GM19035 (cell line): Measurements from ENCODE around the gene NDUFS7.
"Not testable (repeated sequence)": the region's sequence is repeated elsewhere in the genome, so short reads cannot be mapped to it uniquely, and the experiment has no call there.

Experiments
- ATAC-seq: cut with Tn5 transposase; IDR thresholded peaks from one replicate; pipeline ENCODE4 v1.9.1; 2021; ENCODE audit not compliant: unreplicated experiment

Gene NDUFS7

DNA sequence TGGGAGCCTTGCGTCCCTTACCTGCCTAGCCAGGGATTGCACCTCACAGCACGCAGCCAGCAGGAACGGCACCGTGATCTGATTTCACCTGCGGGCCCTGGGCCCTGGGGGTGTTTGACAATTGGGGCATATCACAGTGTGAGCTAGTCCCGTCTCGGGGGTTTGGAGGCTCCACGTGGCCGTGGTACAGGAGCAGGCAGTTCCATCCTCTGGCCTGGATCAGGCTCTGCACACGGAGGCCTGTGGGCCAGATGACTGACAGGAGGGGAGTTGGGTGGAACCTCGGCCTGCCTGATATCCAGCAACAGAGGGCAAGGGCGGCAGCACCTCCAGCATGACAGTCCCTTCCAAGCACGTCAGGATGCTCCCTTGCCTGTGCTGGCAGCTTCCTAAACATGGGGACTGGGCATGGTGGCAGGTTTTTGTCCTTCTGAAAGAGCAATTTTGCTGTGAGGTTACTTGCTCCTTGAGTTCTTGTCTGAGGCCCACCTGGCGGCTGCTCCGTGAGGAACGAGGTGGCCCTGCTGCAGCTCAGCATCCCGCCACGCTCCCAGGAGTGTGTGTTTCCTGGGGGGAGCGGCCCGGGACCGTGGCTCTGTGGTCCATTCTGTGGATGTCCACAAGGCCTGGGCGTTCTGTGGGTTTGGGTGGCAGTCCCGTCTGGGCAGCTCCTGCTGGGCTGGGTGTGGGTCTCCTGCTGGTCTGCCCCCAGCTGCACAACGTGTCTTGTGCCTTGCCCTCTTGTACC is 48.2 kb downstream of the NDUFS7 start:
- no peak for ATAC-seq

DNA sequence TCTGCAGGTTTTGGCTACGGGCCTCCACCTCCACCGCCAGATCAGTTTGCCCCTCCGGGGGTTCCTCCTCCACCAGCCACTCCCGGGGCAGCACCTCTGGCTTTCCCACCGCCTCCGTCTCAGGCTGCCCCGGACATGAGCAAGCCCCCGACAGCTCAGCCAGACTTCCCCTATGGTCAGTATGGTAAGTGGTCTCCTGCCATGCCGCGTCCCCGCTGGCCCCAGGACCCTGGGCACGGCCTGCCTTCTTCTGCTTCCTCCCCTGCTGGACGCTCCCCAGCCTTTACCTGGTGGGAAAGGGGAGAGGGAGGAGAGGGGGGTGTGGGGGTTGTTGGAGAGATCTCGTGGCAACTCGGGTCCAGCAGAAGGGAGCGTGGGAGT is 48.8 kb downstream of the NDUFS7 start:
- ATAC-seq = no peak

DNA sequence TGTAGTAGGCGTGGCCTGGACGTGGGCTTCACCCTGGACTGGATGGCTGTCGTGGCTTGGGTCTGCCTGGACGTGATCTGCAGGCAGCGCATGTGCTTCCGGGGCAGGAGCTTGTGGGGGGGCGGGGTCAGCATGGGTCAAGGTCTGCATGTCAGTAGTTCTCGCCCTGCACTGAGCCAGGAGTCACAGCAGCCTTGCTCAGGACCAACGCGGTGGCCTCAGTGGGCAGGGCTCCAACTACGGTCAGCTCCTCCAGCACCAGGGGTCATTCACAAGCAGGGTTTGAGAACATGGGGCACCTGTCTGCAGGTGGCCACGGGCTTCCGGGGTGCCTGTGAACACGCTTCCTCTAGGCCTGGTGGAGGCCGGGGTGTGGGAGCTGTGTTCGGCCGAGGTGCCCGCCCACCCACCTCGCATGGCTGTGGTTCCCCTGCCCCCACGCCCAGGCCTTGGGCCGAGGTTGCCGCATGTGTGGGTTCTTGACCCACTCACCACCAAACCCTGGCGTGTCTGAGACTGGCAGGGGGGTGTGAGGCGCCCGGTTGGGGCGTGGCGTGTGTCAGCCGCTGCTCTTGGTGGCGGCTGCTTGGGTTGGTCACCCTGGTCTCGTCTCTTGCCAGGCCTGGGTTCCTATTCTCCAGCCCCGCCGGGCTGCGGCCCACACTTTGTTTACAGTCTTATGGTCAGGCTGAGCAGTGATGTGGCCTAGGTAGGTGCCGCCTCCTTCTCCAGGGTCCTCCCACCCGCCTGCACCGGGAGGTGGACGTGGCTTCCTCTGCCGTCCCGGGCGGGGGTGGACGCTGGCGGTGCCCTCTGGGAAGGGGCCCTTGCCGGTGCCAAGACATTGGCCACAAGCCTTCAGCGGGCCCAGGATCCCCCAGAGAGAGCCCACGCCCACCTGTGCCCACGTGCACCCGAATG is 49.7 kb downstream of the NDUFS7 start:
- no peak for ATAC-seq

DNA sequence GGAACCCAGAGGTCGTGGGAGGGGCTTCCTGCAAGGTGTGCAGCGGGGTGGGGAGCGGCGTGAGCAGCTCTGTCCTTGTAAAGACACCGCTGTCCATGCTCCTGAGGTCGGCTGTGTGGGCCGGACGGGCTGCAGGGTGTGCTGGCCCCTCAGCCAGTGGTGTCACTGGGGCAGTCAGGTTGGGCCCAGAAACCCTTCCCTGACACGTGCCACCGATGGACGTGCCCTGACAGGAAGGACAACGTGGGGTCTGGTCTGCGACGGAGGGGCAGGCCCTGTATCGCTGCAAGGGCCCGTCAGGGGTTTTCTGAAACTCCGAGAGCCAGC is 50.3 kb downstream of the NDUFS7 start:
- ATAC-seq = no peak

DNA sequence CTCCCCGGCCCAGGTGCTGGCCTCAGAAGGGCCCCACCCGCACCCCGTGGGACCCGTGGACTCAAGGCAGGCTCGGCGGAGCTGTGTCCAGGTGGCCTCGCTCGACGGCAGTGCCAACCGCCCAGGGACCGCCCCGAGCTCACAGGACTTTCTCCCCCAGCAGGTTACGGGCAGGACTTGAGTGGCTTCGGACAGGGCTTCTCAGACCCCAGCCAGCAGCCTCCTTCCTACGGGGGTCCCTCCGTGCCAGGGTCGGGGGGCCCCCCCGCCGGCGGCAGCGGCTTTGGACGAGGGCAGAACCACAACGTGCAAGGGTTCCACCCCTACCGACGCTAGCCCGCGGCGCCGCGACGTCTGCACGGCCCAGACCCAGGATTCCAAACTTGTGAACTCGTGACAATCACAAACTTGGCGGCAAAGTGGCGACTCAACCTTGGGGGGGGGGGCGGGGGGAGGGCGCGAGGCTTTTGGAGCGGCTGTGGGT is 50.9 kb downstream of the NDUFS7 start:
- ATAC-seq = no peak

DNA sequence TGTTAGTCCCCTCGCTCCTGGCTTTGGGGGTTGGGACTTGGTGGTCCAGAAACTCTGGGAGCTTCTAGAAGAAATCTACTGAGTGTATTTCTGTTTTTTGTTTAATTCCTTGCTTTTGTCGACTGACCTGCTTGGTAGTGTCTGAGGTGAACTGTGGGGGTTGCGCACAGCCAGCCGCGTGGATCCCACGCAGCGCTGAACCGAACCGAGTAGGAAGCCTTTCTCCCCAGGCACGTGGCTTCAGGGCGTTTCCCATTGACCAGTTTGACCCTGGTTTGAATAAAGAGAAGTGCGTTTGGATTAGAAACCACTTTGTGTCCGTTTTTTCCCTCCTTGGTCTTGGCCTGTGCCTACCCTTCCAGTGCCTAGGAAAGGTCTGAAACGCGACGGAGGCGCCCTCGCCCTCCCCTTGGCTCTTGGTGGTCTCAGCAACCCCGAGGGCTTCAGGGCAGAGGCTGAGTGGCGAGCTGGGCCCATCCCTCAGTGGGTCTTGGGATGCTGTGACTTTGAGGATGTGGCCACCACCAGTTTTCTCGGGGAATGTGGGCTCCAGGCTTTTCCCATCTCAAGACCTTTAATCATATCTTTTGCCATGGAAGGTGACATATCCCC is 51.8 kb downstream of the NDUFS7 start:
- ATAC-seq = no peak

DNA sequence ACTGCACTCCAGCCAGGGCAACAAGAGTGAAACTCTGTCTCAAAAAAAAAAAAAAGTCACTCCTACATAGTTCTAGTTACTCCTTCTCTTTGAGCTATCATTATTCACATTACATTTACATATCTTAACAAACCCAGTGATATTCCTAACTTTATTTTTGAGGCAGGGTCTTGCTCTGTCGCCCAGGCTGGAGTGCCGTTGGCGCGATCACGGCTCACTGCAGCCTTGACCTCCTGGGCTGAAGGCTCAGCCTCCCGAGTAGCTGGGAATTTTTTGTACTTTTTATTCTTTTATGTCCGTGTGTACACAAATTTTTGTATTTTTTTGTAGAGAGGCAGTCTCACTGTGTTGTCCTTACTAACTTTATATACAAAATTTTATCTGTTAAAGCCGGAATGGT is 53.9 kb downstream of the NDUFS7 start:
- no peak for ATAC-seq

DNA sequence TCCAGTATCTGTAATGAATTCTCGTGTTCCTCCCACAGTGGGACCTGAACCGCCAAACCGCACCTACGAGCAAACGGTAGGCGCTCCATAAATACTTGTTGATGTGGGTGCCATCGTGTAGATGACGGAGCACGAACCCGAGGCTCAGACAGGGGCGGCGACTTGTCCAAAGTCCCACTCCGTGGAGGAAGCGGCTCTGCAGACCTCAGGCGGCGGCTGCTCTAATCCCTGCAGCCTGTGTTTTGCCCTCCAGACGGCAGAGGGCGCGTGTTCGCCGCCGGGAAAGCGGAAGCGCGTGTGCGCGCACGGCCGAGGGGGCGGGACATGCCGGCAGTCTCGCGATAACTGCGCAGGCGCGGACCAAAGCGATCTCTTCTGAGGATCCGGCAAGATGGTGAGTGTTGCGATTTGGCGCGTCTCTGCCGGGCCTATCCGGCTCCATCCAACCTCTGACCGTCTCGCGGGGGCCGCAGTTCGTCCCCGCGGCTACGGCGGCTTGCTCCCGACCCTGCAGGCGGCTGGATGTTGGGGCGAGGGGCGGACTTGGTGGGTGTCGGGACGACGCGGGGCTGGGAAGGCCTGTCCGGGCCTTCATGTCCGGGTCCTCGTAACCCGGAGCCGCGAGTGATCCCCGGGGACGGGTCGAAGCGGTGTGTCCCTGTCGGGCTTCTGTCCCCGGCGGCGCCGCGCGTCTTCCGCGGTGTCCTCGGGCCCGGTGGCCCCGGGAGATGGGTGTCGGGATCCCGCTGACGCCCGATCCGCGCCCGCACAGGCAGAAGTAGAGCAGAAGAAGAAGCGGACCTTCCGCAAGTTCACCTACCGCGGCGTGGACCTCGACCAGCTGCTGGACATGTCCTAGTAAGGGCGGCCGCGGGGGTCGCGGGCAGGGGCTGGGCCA is 54.6 kb downstream of the NDUFS7 start, which contains the start of gene RPS15:
Gene RPS15 (plus strand): TSS at position 362 of the 898 bp plus-strand sequence. CDS start 30 bp downstream, at position 392.
- ATAC-seq = peak; percentile 79

DNA sequence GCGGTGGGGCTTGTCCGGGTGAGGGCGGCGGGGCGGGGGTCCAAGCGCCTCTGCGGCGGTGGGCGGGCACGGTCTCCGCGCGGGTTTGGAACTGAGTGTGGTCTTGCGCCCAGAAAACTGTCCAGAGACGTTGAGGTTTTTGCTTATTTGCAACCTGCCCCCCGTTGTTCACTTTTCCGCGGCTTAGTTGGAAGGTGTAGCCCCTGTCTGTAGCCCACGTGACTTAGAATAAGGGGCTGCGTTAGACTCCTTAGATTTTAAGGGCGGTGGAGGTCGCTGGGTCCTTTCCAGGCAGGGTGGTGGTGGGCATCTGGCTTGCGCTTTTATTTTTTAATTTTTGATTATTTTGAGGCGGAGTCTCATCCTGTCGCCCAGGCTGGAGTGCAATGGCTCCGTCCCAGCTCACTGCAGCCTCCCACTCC is 55.2 kb downstream of the NDUFS7 start:
- no peak for ATAC-seq

DNA sequence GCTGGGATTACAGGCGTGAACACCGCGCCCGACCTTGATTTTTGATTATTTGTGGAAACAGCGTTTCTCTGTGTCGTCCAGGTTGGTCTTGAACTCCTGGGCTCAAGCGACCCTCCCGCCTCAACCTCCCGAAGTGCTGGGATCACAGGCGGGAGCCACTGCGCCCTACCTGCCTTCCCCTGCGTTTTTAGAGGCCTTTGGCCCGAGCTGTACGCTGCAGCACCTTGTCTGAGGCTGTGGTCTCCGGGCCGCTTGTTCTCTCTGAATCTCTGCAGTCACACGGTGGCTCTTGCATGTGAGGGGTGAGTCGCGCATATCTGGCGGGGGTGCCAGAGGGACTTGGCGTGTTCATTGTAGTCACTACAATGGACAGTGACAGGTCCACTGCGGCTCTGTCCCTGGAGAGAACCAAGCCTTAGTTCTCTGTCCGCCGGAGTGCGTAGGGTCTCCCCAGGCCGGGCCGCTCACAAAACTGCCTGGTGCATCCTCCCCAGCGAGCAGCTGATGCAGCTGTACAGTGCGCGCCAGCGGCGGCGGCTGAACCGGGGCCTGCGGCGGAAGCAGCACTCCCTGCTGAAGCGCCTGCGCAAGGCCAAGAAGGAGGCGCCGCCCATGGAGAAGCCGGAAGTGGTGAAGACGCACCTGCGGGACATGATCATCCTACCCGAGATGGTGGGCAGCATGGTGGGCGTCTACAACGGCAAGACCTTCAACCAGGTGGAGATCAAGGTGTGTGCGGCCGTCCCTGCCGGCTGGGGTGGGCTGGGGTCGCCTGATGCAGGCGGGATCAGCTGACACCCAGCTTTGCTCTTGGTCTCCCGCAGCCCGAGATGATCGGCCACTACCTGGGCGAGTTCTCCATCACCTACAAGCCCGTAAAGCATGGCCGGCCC is 56.1 kb downstream of the NDUFS7 start:
- not testable (repeated sequence) for ATAC-seq

DNA sequence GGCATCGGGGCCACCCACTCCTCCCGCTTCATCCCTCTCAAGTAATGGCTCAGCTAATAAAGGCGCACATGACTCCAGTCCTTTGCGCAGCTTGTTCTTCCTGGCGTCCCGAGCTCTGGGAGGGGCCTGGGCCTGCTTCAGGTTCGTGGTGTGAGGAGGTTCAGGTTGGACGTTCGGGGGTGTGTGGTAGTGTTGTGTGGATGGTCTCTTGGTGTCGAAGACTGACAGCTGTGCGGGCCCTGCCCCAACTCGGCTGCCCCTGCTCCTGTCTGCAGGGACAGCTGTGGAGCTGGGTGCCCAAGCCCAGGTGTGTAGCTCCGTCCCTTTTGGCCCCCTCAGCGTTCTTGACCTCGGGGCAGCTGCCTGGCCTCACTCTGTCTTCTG is 56.7 kb downstream of the NDUFS7 start:
- no peak for ATAC-seq

DNA sequence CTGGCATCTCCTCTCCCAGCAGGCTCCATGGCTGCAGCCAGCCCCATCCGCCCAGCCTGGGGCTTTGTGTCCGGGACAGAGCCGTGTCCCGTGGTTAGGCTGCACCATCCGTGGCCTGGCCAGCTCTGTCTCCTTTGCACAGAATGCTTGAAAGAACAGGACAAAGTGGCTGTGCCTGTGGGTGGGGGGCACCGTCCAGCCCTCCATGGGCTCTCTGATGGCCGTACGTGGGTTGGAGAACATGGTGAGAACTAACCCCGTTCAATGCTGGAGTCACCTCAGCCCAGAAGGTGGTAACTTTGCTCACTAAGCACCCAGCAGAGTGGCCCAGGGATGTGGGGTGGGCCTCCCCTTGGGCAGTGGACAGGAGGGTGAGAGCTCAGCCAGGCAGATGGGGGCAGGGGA is 57.3 kb downstream of the NDUFS7 start:
- ATAC-seq = no peak

DNA sequence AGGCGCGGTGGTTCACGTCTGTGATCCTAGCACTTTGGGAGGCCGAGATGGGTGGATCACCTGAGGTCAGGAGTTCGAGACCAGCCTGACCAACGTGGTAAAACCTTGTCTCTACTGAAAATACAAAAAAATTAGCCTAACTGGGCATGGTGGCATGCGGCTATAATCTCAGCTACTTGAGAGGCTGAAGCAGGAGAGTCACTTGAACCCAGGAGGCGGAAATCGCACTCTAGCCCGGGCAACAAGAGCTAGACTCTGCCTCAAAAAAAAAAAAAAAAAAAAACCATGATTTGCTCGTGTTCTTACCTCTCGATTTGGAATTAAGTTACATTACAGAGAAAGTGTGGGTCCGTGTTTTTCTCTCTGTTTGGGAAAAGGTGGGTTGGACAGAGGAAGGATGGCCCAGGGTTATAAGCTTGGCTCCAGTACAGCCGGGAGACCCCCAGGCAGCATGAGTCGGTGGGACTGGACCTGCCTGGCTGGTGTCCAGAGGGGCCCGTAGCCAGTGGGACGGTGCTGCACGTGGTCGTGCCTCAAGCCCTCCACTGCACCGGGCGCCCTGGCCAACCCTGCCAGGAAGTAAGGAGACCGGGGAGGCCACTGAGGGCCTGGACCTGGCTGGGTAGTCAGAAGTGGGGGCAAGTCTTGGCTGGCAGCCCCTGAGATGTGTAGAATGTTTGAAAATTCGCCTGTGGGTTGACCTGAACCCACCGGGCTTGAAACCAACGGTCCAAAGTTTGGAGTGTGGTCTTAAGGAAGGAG is 58.2 kb downstream of the NDUFS7 start:
- ATAC-seq = no peak
